ENCODE data around the gene EGF.
"Not testable (repeated sequence)": the region's sequence is repeated elsewhere in the genome, so short reads cannot be mapped to it uniquely, and the experiment has no call there.

Gene EGF

DNA sequence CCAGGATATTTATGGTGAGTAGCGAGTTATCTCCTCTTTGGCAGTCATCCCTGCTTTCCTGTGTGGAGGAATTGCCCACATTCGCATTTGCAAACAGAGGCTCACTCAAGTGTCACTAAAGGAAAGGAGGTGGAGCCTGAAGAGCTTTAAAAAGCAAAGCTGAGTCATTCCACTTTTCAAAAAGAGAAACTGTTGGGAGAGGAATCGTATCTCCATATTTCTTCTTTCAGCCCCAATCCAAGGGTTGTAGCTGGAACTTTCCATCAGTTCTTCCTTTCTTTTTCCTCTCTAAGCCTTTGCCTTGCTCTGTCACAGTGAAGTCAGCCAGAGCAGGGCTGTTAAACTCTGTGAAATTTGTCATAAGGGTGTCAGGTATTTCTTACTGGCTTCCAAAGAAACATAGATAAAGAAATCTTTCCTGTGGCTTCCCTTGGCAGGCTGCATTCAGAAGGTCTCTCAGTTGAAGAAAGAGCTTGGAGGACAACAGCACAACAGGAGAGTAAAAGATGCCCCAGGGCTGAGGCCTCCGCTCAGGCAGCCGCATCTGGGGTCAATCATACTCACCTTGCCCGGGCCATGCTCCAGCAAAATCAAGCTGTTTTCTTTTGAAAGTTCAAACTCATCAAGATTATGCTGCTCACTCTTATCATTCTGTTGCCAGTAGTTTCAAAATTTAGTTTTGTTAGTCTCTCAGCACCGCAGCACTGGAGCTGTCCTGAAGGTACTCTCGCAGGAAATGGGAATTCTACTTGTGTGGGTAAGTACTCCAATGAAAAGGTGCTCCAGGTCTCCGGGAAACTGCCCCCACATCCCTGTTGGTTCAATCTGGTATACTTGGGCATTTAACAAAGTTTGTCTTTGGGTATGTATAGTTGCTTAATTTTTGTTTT, at the start of gene EGF:
EGF (plus strand) TSS at position 178 of the 890 bp plus-strand sequence; CDS start at position 631, 453 bp downstream.
- DNase-seq = peak in 7 of 58 donors; percentile 2 to 33 (median 7)

DNA sequence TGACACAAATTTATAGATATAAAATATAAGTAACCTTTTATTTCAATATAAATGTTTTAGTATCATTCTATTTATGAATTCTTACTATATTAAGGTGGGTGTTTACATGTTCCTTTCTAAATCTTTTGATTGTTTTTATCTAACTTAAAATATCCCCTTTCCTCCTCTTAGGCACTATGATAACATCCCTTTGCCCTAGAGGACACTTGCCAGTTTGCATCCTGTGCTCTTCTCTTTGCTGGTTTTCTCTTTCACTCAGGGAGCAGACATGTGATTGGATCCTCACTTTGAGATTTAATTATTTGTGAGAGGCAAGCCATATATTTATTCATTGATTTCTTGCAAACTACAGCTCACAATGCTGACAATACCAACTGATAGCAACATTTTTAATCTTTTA, 48.5 kb upstream of the EGF start:
- DNase-seq = no peak

DNA sequence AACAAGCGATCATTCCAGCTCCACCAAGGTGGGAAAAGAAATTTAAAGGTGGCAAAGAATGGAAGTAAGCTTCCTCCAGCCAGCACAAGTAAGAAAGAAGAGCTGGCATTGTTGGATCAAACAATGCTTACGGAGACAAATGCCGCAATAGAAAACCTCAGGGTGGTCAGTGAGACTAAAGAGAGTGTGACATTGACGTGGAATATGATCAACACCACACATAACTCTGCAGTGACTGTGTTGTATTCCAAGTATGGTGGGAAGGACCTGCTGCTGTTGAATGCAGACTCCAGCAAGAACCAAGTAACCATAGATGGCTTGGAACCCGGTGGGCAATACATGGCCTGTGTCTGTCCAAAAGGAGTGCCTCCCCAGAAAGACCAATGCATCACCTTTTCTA, 42.6 kb upstream of the EGF start:
- no peak for DNase-seq

DNA sequence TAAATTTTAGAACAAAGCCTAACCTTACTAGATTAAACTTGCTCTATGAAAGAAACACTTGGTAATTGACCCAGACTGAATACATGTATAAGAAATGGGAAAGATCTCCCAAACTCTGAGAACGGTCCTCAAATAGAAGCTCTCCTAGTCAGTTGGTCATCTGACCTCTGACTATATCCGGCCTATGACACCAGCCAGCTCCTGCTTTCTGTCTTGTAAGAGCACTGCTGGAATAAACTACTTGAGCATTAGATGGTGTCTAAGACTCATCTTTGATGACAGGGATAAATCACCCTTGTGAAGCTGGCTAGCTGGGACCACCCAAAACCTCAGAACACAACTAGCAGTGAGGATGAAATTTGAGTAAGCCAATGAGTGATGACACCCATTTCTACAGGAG, 40.6 kb upstream of the EGF start:
- DNase-seq = no peak

GRCh38 chr4:109872950-109873656, 39.6 kb upstream of the EGF start:
- no peak for DNase-seq

GRCh38 chr4:109873791-109874514, 38.7 kb upstream of the EGF start:
- no peak for DNase-seq

- DNase-seq = no peak
Measured at GRCh38 chr4:109875106-109875505, 37.6 kb upstream of the EGF start.

DNA sequence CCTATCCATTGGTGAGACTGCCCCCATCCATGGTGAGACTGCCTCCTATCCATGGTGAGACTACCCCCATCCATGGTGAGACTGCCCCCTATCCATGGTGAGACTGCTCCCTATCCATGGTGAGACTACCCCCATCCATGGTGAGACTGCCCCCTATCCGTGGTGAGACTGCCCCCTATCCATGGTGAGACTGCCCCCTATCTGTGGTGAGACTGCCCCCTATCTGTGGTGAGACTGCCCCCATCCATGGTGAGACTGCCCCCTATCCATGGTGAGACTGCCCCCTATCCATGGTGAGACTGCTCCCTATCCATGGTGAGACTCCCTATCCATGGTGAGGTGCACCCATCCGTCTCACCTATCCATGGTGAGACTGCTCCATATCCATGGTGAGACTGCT, 37.1 kb upstream of the EGF start:
- not testable (repeated sequence) for DNase-seq

- no peak for DNase-seq
Measured at GRCh38 chr4:109876634-109877265, 35.9 kb upstream of the EGF start.

GRCh38 chr4:109877400-109877799, 35.3 kb upstream of the EGF start:
- DNase-seq = no peak

GRCh38 chr4:109878355-109878754, 34.3 kb upstream of the EGF start:
- no peak for DNase-seq

- DNase-seq = peak in 1 of 58 donors; percentile 3
Measured at GRCh38 chr4:109879081-109879480, 33.6 kb upstream of the EGF start.

- no peak for DNase-seq
Measured at GRCh38 chr4:109879636-109880314, 32.9 kb upstream of the EGF start.

GRCh38 chr4:109886303-109886702, 26.4 kb upstream of the EGF start:
- DNase-seq = no peak

DNA sequence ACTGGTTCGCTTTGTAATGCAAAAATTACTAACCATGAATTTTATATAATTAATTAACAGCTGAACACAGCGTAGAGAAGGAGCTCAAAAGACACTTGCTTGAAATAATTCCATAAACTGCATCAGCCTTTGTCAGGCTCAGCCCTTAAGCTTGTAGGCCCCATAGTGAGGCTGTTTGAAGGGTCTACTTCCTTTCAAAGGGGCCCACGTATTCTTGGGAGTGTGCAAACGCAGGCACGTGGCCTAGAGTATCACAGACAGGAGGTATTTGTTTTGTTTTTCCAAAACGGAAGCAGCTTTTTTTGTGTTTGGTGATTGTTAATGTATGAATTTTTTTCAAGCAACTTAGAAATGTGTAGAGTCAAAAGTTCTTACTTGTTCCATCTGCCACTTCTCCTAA, 25.6 kb upstream of the EGF start:
- DNase-seq = no peak

GRCh38 chr4:109890076-109890475, 22.6 kb upstream of the EGF start:
- no peak for DNase-seq

GRCh38 chr4:109902559-109903251, 10.0 kb upstream of the EGF start:
- DNase-seq = no peak

- no peak for DNase-seq
Measured at GRCh38 chr4:109908731-109909130, 4.0 kb upstream of the EGF start.

DNA sequence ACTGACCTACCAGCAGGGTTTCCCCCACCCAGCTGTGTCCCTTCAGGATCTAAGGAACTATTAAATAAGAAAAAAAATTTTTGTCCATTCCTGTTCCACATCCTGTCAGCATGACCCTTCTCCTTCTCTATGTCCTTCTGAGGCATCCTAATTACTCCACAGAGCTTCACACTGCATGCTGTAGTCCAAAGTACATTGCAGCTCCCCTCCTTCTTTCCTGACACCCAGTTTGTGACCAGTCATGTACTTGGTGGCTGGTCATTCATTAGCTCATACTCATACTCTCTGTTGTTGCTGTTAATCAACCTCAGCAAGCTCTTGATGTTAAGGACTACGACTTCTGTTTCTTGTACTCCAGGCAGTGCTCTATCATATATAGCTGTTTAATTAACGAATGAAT, 2.4 kb upstream of the EGF start:
- DNase-seq = no peak

DNA sequence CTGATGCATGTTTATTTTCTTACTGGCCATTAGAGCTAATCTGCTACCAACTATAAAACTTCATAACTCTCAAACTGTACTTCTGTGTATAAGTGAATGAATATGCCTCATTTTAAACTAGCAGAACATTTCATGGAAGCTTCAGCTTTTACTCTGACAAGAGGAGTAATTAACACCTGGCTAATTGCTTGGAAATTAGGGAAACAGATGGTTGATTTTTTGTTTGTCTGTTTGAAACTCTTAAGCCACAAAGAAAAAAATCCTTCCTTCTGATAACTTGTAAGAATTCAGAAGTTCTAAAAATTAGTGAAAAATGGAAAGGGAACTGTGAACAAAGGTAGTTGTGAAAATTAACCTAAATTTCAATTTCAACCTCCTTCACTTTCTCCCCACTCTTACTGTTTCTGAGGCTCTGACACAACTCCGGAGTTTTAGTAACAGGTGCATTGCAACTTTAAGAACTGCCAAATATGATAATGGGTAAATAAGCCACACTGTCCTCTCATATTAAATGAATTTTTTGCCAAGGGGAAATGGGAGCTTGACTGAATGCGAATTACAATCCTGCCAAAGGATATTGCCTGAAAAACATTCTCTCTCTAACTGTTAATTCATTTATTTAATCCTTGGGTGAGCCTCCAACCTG, 1.0 kb downstream of the EGF start:
- no peak for DNase-seq

Measured in anterior cingulate cortex (tissue), 58 donors.